OCI-M1 (cell line): ENCODE results near the gene KTI12.
A peak's percentile ranks its signal among the peaks of the same experiment; 100 is the strongest.
"Not testable (repeated sequence)": the region's sequence is repeated elsewhere in the genome, so short reads cannot be mapped to it uniquely, and the experiment has no call there.

Experiments
- DNase-seq: peaks from one replicate; lab custom pipeline; 2025; lab: John Stamatoyannopoulos, UW

KTI12 gene

DNA sequence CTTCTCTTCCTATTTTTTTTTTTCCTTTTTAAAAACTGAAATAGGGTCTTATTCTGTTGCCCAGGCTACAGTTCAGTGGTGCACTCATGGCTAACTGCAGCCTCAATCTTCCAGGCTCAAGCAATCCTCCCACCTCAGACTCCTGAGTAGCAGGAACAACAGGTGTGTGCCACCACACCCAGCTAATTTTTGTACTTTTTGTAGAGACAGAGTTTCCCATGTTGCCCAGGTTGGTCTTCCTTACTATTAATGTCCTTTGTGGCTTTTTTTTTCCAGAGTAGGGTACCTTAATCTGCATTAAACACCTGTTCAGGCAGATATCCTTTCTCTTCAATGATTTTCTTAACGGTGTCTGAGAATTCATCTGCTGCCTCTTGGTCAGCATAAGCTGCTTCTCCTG lies 4.3 kb upstream of the KTI12 start:
- no peak for DNase-seq

GRCh38 chr1:52037402-52037814 lies 3.8 kb upstream of the KTI12 start:
- DNase-seq: no peak

- no peak for DNase-seq
Observed at GRCh38 chr1:52034050-52034384, 407 bp upstream of the KTI12 start.

- peak; percentile 61 for DNase-seq
Observed at GRCh38 chr1:52032785-52033131, 852 bp downstream of the KTI12 start.

- DNase-seq: no peak
Observed at GRCh38 chr1:52032124-52032784, 1.4 kb downstream of the KTI12 start.

GRCh38 chr1:52028839-52029238 lies 4.8 kb downstream of the KTI12 start:
- not testable (repeated sequence) for DNase-seq

GRCh38 chr1:52028328-52028727 lies 5.3 kb downstream of the KTI12 start:
- DNase-seq: no peak

GRCh38 chr1:52026278-52026677 lies 7.3 kb downstream of the KTI12 start:
- no peak for DNase-seq

GRCh38 chr1:52022133-52022532 lies 11.5 kb downstream of the KTI12 start:
- no peak for DNase-seq

- no peak for DNase-seq
Observed at GRCh38 chr1:52008071-52008809, 25.4 kb downstream of the KTI12 start.

GRCh38 chr1:52007215-52008002 lies 26.2 kb downstream of the KTI12 start:
- no peak for DNase-seq

- not testable (repeated sequence) for DNase-seq
Observed at GRCh38 chr1:52006081-52006553, 27.5 kb downstream of the KTI12 start.

DNA sequence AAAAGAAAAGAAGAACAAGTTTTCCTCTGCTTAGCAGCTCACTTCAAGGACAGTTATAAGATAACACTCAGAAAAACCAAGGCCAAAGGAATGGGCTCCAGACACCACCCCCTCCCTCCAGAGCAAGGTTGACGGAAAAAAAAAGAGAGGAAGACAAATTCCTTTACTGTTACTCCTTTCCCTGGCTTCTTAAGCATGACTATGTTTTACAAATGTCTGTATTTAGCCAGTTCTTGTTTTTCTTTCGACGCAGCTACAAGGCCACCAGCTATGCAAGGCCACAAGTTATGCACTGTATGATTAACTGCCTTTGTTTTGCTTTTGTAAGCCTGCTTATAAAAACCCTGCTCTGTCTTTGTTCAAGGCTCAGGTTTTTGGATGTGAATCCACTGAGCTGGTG lies 28.1 kb downstream of the KTI12 start:
- DNase-seq: not testable (repeated sequence)

DNA sequence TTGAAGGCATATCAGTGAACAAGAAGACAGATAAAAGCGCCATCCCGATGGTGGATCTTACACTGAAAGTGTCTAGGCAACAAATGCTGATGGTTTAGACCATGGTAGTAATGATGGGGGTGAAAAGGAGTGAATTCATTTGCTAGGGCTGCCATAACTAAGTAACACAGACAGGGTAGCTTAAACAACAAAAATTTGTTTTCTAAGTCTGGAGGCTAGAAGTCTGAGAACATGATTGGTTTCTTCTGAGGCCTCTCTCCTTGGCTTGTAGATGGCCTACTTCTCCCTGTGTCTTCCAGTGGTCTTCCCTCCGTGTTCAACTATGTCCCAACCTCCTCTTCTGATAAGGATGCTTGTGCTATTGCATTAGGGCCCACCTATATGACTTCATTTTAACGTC lies 29.7 kb downstream of the KTI12 start:
- no peak for DNase-seq

DNA sequence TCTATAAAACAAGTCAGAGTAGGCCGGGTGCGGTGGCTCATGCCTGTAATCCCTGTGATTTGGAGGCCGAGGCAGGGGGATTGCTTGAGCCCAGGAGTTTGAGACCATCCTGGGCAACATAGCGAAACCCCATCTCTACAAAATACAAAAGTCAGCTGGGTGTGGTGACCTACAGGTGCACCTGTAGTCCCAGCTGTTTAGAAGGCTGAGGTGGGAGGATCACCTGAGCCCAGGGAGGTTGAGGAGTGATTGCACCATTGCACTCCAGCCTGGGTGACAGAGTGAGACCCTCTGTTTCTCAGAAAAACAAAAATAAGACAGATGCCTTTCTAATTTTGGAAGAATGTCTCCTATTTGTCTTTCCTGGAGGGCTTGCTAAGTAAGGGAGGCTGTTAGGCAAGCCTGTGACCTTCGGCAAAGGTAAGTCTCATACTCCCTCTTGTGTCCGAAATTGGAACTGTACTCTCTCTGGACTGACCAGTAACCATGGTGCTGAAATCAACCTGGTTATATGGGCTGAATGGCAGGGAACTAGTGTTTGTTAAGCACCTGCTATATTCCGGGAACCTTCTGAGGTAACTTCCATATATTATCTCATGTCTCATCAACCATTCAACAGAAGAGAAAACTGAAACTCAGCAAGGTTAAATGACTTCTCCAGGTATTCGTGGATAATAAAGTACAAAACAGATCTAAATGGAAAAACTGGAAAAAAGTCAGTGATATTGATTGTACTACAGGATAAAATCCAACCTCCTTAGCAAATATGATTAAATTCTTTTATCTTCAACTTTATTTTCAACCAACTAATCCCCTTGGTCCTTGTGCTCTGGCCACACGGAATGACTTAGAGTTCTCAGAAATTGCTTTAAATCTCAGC lies 31.3 kb downstream of the KTI12 start:
- peak; percentile 94 for DNase-seq

DNA sequence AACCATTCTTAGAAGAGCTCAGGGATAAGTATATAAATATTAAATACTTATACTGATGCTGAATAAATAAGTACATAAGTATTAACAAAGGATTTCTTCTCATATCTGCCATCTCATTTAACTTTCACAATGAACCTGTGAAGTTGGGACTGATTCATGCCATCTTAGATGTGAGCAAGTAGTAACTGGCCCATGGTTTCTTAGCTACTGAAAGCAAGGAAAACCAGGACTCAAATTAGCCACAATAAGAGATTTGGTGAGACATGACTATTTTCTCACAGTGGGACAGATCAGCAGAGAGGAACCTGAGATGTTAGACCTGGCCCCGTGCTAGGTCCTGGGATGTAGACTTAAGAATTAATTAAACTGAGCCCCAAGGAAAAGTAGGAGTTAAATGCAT lies 34.9 kb downstream of the KTI12 start:
- no peak for DNase-seq

GRCh38 chr1:51997974-51998382 lies 35.6 kb downstream of the KTI12 start:
- DNase-seq: no peak

GRCh38 chr1:51990478-51990965 lies 43.1 kb downstream of the KTI12 start, which contains the start of gene RAB3B:
Gene RAB3B, minus strand, starts transcription at chr1:51990700. Its CDS starts 13,583 bp downstream, at chr1:51977117.
- DNase-seq: peak; percentile 34

GRCh38 chr1:51989582-51990477 lies 43.8 kb downstream of the KTI12 start:
- no peak for DNase-seq

DNA sequence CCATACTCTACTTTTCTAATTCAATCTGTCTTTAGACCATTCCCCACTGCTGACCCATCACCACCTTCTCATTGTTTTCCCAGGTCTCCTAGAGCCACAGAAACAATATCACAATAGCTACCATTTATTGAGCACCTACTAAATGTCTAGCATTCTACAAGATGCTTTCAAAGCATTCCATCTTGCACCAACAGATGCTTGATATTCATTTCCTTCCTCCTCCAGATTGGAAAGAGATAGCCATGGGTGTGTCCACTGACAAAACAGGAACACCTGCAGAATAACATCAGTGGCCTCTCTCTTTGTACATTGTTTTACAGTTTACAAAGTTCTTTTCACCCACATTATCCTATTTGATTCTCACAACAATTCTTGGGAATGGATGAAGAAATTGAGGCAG lies 45.4 kb downstream of the KTI12 start:
- no peak for DNase-seq

GRCh38 chr1:51986718-51987117 lies 46.9 kb downstream of the KTI12 start:
- no peak for DNase-seq
